Measurements from ENCODE around the gene ZFR2. TPM values are rescaled to one million over a fixed set of nuclear protein-coding genes. Genes with fewer than 3 reads are reported as not detected.
A peak's percentile ranks its signal among the peaks of the same experiment; 100 is the strongest.

ZFR2 gene
- total and polyA plus RNA-seq, 2 of the 8 experiments (the other 6 are each of a cell fraction or from before 2014, with no cell fraction given): 14.5 to 28.4 TPM

DNA sequence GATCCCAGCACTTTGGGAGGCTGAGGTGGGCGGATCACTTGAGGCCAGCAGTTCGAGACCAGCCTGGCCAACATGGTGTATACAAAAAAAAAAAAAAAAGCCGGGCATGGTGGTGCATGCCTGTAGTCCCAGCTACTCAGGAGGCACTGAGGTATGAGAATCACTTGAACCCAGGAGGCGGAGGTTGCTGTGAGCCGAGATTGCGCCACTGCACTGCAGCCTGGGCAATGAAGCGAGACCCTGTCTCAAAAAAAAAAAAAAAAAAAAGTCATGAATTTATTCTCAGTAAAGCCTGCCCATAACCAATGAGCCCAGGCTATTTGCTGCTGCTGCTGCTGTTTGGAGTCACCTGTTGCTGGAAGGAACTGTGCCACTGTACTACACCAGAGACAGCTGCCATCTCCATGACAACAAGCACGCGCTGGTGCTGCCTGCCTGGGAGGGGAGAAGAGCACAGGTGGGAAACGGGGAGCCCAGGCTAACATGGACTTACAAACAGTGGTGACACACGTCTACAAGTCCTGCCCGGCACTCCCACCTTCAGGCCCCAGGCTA is 11.3 kb downstream of the ZFR2 start:
- H2BK15ac ChIP-seq (ENCODE audit: low read length): no peak overlapping the region
- no peak overlapping the region for H4K5ac ChIP-seq (ENCODE audit: insufficient read length, low read depth, low read length)
- no peak overlapping the region for H2AK5ac ChIP-seq (ENCODE audit: low read depth, low read length)
- FAIRE-seq (no peak), DNase-seq (ENCODE audit: low read depth in 1 of 2, low spot score in 2 of 2) (no peak)
- no peak overlapping the region for H3K4me3 ChIP-seq (ENCODE audit: extremely low read depth in 1 of 4, insufficient read depth in 2 of 4, low read depth in 3 of 4, low read length in 4 of 4)
- CTCF ChIA-PET (ENCODE audit: partially characterized antibody): interaction anchor here (1.7 to 1.8 kb wide), 2 partner anchors 8 to 74 kb away, joined by 4 to 8 read pairs; no protein-coding TSS in a partner anchor
- H3K18ac ChIP-seq (ENCODE audit: extremely low read depth, low read length): no peak overlapping the region
- H2BK5ac ChIP-seq (ENCODE audit: low read depth, low read length): no peak overlapping the region
- H4K8ac ChIP-seq (ENCODE audit: extremely low read depth, insufficient read depth, low read length): no peak overlapping the region
- H3K9me3 ChIP-seq (ENCODE audit: insufficient read depth in 2 of 2, low read depth in 1 of 2, low read length in 1 of 2): peaks cover 4 to 6% of the 10 kb centered on the region in 2 experiments; a peak in 3 of 4 replicates
- no peak overlapping the region for H3K4ac ChIP-seq (replicated peaks; ENCODE audit: insufficient read length, low read depth, low read length)
- no peaks in the 10 kb centered on the region for H3K27me3 ChIP-seq (replicated peaks in 1 of 4; ENCODE audit: control insufficient read depth in 3 of 4, extremely low read depth in 1 of 4, insufficient read depth in 3 of 4, low read length in 3 of 4)
- H3K79me1 ChIP-seq (ENCODE audit: low read depth, low read length): peaks cover 9% of the 10 kb centered on the region; the same call in 1 of the 2 replicates
- peaks cover 0 to 2% (median 0%) of the 10 kb centered on the region in 4 experiments; a peak in 2 of 8 replicates for H3K36me3 ChIP-seq (ENCODE audit: control insufficient read depth in 2 of 4, insufficient read depth in 4 of 4, low read length in 3 of 4)
- H3K23ac ChIP-seq (ENCODE audit: insufficient read length): no peak overlapping the region
- H2BK20ac ChIP-seq (ENCODE audit: low read length): no peak overlapping the region
- H3K4me2 ChIP-seq (ENCODE audit: insufficient read depth in 1 of 2, low read depth in 2 of 2, low read length in 2 of 2): no peak overlapping the region
- TF ChIP-seq RXRA (IDR thresholded peaks at IDR 0.05; ENCODE audit: insufficient read depth, low read depth, low read length): no peak
- TF ChIP-seq RFX5 (IDR thresholded peaks at IDR 0.05; ENCODE audit: borderline replicate concordance, low read depth, low read length): peak; percentile 80
- H4K20me1 ChIP-seq (replicated peaks in 1 of 2; ENCODE audit: control insufficient read depth in 1 of 2, insufficient read depth in 2 of 2, low read length in 2 of 2): peaks cover 4 to 6% of the 10 kb centered on the region in 2 experiments
- 94% methylated on average over 11 of the region's 12 CpGs; no CpG with 5 or more reads in 1 of the 2 experiments for WGBS, 2 experiments (ENCODE audit: extremely low coverage in 1 of 2, insufficient coverage in 1 of 2, insufficient read length in 1 of 2, insufficient replicate concordance in 2 of 2, low coverage in 1 of 2, low lambda C conversion rate in 2 of 2, missing lambda C conversion rate in 1 of 2)
- POLR2A ChIA-PET (ENCODE audit: partially characterized antibody): interaction anchor here (0.7 to 1.2 kb wide), 3 partner anchors 16 to 128 kb away, joined by 3 to 4 read pairs (median 4); partner anchors contain the start of gene EEF2
- H3K27ac ChIP-seq (ENCODE audit: low read depth, low read length): no peak overlapping the region
- H3K23me2 ChIP-seq (ENCODE audit: low read depth, low read length): no peaks in the 10 kb centered on the region
- H3K79me2 ChIP-seq (ENCODE audit: control insufficient read depth in 1 of 2, insufficient read depth in 2 of 2, low read length in 2 of 2): 0 out of 4 replicates have a peak, but pooled peaks cover 0 to 3% of the 10 kb centered on the region in 2 experiments
- H4K91ac ChIP-seq (replicated peaks; ENCODE audit: insufficient read length, low read length): no peak overlapping the region
- H3K14ac ChIP-seq (ENCODE audit: insufficient read length): no peak overlapping the region
- H3K56ac ChIP-seq (replicated peaks; ENCODE audit: insufficient read length, low read depth, low read length): no peak overlapping the region
- H3K4me1 ChIP-seq (replicated peaks in 1 of 4; ENCODE audit: control insufficient read depth in 3 of 4, insufficient read depth in 4 of 4, low read length in 3 of 4): no peaks in the 10 kb centered on the region
- no peak overlapping the region for H2BK12ac ChIP-seq (ENCODE audit: low read depth, low read length)
- H2BK120ac ChIP-seq (replicated peaks; ENCODE audit: low read depth, low read length): no peak overlapping the region
- no peak overlapping the region for H3K9ac ChIP-seq (replicated peaks in 1 of 4; ENCODE audit: extremely low read depth in 1 of 4, low read depth in 3 of 4, low read length in 3 of 4)
- no peak overlapping the region for H2AFZ ChIP-seq (ENCODE audit: low read length)

Data from H1 (cell line).